Measurements from ENCODE around the gene NUDT22.

NUDT22 gene

GRCh38 chr11:64276653-64277431 is 50.8 kb downstream of the NUDT22 start:
- no peak for DNase-seq

DNA sequence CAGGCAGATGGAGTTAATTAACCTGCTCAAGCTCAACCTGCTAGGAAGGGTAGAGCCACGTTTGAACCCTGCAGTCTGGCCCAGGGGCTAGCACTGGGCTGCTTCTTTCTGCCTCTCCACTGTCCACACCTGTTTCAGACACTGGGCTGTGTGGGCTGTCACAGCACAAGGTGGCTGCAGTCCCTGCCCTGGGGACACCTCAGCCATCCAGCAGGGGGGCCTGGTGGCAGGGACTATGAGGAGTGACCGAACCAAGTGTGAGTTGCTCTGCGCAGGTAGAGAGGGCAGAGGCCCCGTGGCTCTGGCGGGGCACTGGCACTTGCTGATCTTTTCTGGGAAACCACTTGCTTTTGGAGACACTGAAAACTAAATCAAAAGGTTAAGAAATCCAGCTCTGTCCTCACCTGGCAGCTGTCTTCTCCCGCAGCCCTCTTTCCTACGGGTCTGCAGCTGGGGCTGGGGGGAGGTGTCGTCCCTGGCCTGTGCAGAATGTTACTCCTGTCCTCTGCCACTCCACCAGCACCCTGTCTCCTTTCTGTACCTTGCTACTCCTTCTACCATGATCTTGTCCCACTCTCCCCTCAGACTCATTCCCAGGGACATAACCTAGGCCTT is 52.6 kb downstream of the NUDT22 start:
- no peak for DNase-seq
